Neural crest cell (in vitro differentiated cells): ENCODE data around the gene UBXN10. TPM values are rescaled to one million over a fixed set of nuclear protein-coding genes. Genes with fewer than 3 reads are reported as not detected.

ENCODE experiments used
- DNase-seq: peaks from one replicate; pipeline ENCODE4 v3.0.0; 2021; ENCODE audit warnings: low read depth, mixed read lengths, low spot score
- H3K27ac Mint-ChIP-seq: one replicate; pipeline ENCODE4 v1.8.0; 2021; ENCODE audit warnings: mild to moderate bottlenecking, mixed read lengths; ENCODE audit not compliant: unreplicated experiment
- H3K27me3 Mint-ChIP-seq: 2 replicates; pipeline ENCODE4 v1.8.0; 2021; ENCODE audit warnings: low read depth, mild to moderate bottlenecking, mixed read lengths
- H3K36me3 Mint-ChIP-seq: 2 replicates; pipeline ENCODE4 v1.8.0; 2021; ENCODE audit warnings: low read depth, mild to moderate bottlenecking, mixed read lengths
- H3K4me1 Mint-ChIP-seq: 2 replicates; pipeline ENCODE4 v1.8.0; 2021; ENCODE audit warnings: mixed read lengths
- H3K4me3 Mint-ChIP-seq: one replicate; pipeline ENCODE4 v1.8.0; 2021; ENCODE audit warnings: mild to moderate bottlenecking, mixed read lengths
- H3K9me3 Mint-ChIP-seq: 2 replicates; pipeline ENCODE4 v1.8.0; 2021; ENCODE audit warnings: mixed read lengths
- total RNA-seq: library from RNA; stranded (reverse); gene quantifications from 2 replicates; pipeline ENCODE4 v1.2.1, GENCODE V29; 2021
- TF ChIP-seq, protein P1 (sequence below): fragments of 200-600 bp; sonication (generic); conservative IDR thresholded peaks from 2 replicates; pipeline ENCODE4 v1.5.0; 2021; ENCODE audit warnings: antibody characterized with exemption, mild to moderate bottlenecking

The UBXN10 gene
- total RNA-seq, 1 donor from 2014 or later = 1.4 TPM

DNA sequence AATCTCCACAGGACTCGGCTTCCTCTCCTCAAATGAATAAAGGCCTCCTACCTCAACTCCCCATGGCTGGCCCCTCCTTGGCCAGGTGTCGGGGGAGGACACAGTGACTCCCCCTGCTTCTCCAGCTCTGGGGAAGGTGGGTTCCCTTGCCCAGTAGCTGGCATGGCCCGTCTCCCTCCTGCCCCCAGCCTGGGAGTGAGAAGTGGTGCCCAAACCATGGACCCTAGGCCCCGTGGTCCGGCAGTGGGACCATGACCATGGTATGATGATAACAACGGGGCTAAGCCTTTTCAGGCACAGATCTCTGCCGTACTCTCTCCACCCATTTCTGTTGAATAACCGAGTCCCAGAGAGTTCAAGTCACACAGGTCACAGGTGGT lies 35.6 kb upstream of the UBXN10 start:
- Mint-ChIP-seq H3K27ac (no peak overlapping the region), H3K36me3 (no peaks in the 10 kb centered on the region), H3K4me1 (peaks cover 11% of the 10 kb centered on the region), H3K27me3 (no peaks in the 10 kb centered on the region), H3K4me3 (no peak overlapping the region), H3K9me3 (no peaks in the 10 kb centered on the region)
- no peak for DNase-seq
- TF ChIP-seq, protein P1, sequence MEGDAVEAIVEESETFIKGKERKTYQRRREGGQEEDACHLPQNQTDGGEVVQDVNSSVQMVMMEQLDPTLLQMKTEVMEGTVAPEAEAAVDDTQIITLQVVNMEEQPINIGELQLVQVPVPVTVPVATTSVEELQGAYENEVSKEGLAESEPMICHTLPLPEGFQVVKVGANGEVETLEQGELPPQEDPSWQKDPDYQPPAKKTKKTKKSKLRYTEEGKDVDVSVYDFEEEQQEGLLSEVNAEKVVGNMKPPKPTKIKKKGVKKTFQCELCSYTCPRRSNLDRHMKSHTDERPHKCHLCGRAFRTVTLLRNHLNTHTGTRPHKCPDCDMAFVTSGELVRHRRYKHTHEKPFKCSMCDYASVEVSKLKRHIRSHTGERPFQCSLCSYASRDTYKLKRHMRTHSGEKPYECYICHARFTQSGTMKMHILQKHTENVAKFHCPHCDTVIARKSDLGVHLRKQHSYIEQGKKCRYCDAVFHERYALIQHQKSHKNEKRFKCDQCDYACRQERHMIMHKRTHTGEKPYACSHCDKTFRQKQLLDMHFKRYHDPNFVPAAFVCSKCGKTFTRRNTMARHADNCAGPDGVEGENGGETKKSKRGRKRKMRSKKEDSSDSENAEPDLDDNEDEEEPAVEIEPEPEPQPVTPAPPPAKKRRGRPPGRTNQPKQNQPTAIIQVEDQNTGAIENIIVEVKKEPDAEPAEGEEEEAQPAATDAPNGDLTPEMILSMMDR = no peak

DNA sequence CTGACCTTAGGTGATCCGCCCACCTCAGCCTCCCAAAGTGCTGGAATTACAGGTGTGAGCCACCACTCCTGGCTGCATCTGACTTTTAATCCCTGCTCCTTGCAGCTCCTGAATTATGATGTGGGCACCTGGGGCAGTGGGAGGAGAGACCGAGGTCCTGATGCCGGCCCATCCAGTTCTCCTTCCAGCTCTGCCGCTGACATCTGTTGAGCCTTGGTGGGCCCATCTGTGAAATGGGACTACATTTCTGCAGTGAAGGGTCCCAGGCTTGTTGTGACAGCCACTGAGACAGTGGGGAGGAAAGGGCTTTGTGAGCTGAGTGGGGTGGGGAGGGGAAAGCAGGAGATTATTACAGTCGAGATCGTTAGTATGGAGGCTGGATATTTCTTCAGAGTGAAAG lies 34.9 kb upstream of the UBXN10 start:
- Mint-ChIP-seq H3K9me3 (no peaks in the 10 kb centered on the region), H3K27ac (no peak overlapping the region), H3K27me3 (no peaks in the 10 kb centered on the region), H3K4me1 (peaks cover 11% of the 10 kb centered on the region), H3K4me3 (no peak overlapping the region), H3K36me3 (no peaks in the 10 kb centered on the region)
- TF ChIP-seq, protein P1 = no peak
- no peak for DNase-seq

- Mint-ChIP-seq H3K9me3 (no peaks in the 10 kb centered on the region), H3K36me3 (no peaks in the 10 kb centered on the region), H3K4me3 (peak overlapping the region; percentile 41), H3K27ac (no peak overlapping the region), H3K4me1 (peaks cover 11% of the 10 kb centered on the region), H3K27me3 (no peaks in the 10 kb centered on the region)
- DNase-seq = peak; percentile 86
- TF ChIP-seq, protein P1 = peak; percentile 93
Observed at GRCh38 chr1:20151906-20152598, 33.8 kb upstream of the UBXN10 start.

- peaks cover 4% of the 10 kb centered on the region for H3K36me3 Mint-ChIP-seq
- TF ChIP-seq, protein P1 = peak; percentile 26
- peak overlapping the region; percentile 45 for H3K27ac Mint-ChIP-seq
- peaks cover 11% of the 10 kb centered on the region for H3K4me1 Mint-ChIP-seq
- peak overlapping the region; percentile 41 for H3K4me3 Mint-ChIP-seq
- no peak for DNase-seq
- no peaks in the 10 kb centered on the region for H3K9me3 Mint-ChIP-seq
- no peaks in the 10 kb centered on the region for H3K27me3 Mint-ChIP-seq
Observed at GRCh38 chr1:20152599-20152930, 33.3 kb upstream of the UBXN10 start.

DNA sequence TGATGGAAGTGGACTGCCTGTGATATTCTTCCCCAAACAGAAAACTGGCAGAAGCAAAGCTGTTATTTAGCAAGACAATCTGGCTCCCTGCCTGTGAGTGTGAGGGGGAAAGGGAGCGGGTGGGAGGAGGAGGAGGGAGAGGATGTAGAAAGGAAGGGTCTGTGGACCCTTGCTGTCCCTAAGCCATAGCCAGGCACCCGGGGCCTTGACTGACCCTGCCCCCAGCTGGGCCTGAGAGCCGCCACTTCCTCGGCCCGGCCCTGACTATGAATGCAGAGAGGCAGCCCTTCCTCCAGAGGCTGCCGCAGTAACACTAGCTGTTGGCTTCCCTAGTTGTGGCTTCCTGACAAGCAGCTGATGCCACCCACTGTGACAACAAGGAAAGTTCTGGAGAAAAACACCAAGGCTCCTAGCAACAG lies 32.9 kb upstream of the UBXN10 start:
- Mint-ChIP-seq H3K4me3 (no peak overlapping the region), H3K4me1 (peaks cover 11% of the 10 kb centered on the region), H3K27ac (peak overlapping the region; percentile 45), H3K9me3 (no peaks in the 10 kb centered on the region), H3K36me3 (peaks cover 4% of the 10 kb centered on the region), H3K27me3 (no peaks in the 10 kb centered on the region)
- TF ChIP-seq, protein P1 = no peak
- no peak for DNase-seq
